ENCODE measurements around the gene C15orf39.

DNA sequence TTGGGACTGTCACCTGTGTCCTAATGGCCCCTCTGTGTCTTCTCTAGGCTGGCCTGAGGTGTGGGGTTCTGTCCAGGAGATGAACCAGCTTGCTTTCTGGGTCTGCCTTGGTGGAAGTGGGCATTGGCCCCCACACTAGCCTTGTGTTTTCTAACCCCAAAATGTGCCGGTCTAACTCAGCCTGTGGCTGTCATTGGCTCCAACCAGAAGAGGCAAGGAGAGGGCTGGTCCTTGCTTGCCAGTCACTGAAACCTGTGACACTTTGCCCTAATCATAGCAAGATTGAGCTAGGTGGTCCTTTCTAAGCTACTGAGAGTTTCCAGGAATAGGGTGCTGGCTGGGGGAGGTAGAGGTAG is 2.2 kb downstream of the C15orf39 start:
- TF ChIP-seq, protein P1, sequence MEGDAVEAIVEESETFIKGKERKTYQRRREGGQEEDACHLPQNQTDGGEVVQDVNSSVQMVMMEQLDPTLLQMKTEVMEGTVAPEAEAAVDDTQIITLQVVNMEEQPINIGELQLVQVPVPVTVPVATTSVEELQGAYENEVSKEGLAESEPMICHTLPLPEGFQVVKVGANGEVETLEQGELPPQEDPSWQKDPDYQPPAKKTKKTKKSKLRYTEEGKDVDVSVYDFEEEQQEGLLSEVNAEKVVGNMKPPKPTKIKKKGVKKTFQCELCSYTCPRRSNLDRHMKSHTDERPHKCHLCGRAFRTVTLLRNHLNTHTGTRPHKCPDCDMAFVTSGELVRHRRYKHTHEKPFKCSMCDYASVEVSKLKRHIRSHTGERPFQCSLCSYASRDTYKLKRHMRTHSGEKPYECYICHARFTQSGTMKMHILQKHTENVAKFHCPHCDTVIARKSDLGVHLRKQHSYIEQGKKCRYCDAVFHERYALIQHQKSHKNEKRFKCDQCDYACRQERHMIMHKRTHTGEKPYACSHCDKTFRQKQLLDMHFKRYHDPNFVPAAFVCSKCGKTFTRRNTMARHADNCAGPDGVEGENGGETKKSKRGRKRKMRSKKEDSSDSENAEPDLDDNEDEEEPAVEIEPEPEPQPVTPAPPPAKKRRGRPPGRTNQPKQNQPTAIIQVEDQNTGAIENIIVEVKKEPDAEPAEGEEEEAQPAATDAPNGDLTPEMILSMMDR (IDR thresholded peaks at IDR 0.05; ENCODE audit: low read length): no peak
- TF ChIP-seq EZH2 (IDR thresholded peaks at IDR 0.05; ENCODE audit: borderline replicate concordance, low read length): no peak

Measured in OCI-LY1 (cell line).